PC-9 (cell line): Measurements from ENCODE around the gene PYGB. TPM values are rescaled to one million over a fixed set of nuclear protein-coding genes. Genes with fewer than 3 reads are reported as not detected.

Experiments used
- BruUV-seq: library from RNA; stranded (reverse); fragments of 400-500 nt; replicated peaks from 2 replicates; lab custom pipeline; 2021; lab: Mats Ljungman, UMichigan
- CTCF ChIA-PET: fragments of 300-600 bp; sonication (Branson Sonifier 250); formaldehyde crosslinking; loops from one replicate; lab custom pipeline; 2022; ENCODE audit warnings: antibody characterized with exemption; lab: Charles Lee
- POLR2A ChIA-PET: fragments of 300-600 bp; sonication (Branson Sonifier 250); formaldehyde crosslinking; loops from one replicate; lab custom pipeline; 2022; ENCODE audit warnings: antibody characterized with exemption; ENCODE audit not compliant: unreplicated experiment; lab: Charles Lee
- DNase-seq, 2 experiments: peaks; one replicate each; pipeline versions ENCODE4 v3.0.0 to v3.0.0-alpha.2; 2015 to 2022; ENCODE audit warnings: mixed read lengths in 1 of 2
- H2AFZ ChIP-seq: fragments of 200-600 bp; sonication (generic); 2 replicates; pipeline ENCODE4 v1.8.1; 2017; ENCODE audit warnings: antibody characterized with exemption
- H3F3A ChIP-seq: fragments of 200-600 bp; sonication (generic); 2 replicates; pipeline ENCODE4 v1.8.1; 2017; ENCODE audit warnings: antibody characterized with exemption, mild to moderate bottlenecking, low read depth; ENCODE audit not compliant: insufficient read depth
- H3K27ac ChIP-seq: fragments of 200-600 bp; sonication (generic); 2 replicates; pipeline ENCODE4 v1.6.1; 2016; ENCODE audit warnings: mixed run types
- H3K27me3 ChIP-seq: fragments of 200-600 bp; sonication (generic); 2 replicates; pipeline ENCODE4 v1.6.1; 2016; ENCODE audit warnings: low read depth, mixed run types; ENCODE audit not compliant: insufficient read depth
- H3K36me3 ChIP-seq: fragments of 200-600 bp; sonication (generic); 2 replicates; pipeline ENCODE4 v1.6.1; 2016; ENCODE audit warnings: low read depth, mixed run types
- H3K4me1 ChIP-seq: fragments of 200-600 bp; sonication (generic); replicated peaks from 2 replicates; pipeline ENCODE4 v1.6.1; 2016; ENCODE audit warnings: mixed run types; ENCODE audit not compliant: insufficient read depth
- H3K4me2 ChIP-seq: fragments of 200-600 bp; sonication (generic); 2 replicates; pipeline ENCODE4 v1.6.1; 2017; ENCODE audit warnings: mixed run types
- H3K4me3 ChIP-seq: fragments of 200-600 bp; sonication (generic); 2 replicates; pipeline ENCODE4 v1.6.1; 2016; ENCODE audit warnings: mixed run types
- H3K79me2 ChIP-seq: fragments of 200-600 bp; sonication (generic); 2 replicates; pipeline ENCODE4 v1.6.1; 2017; ENCODE audit warnings: low read depth, mixed run types
- H3K9me2 ChIP-seq: fragments of 200-600 bp; sonication (generic); 2 replicates; pipeline ENCODE4 v1.8.1; 2017; ENCODE audit warnings: mild to moderate bottlenecking; ENCODE audit not compliant: insufficient read depth
- H3K9me3 ChIP-seq: fragments of 200-600 bp; sonication (generic); 2 replicates; pipeline ENCODE4 v1.8.1; 2016; ENCODE audit warnings: low read depth; ENCODE audit not compliant: insufficient read depth
- H4K20me1 ChIP-seq: fragments of 200-600 bp; sonication (generic); 2 replicates; pipeline ENCODE4 v1.8.1; 2017; ENCODE audit not compliant: insufficient read depth
- EZH2 ChIP-seq: fragments of 200-600 bp; sonication (generic); IDR thresholded peaks from 2 replicates; pipeline ENCODE4 v1.8.0; 2017; ENCODE audit warnings: antibody characterized with exemption, low read depth
- intact Hi-C: fragments of 100-400 bp; cut with micrococcal nuclease; formaldehyde crosslinking; loops from one replicate; pipeline ENCODE4 v1.10.0; 2022; ENCODE audit not compliant: unreplicated experiment
- total RNA-seq: library from RNA; stranded (reverse); gene quantifications from 2 replicates; pipeline ENCODE4 v1.2.3, GENCODE V29; 2021
- TF ChIP-seq, protein P1 (sequence below): fragments of 200-600 bp; sonication (generic); conservative IDR thresholded peaks from 2 replicates; pipeline ENCODE4 v1.6.1; 2017; ENCODE audit warnings: mixed run types, antibody characterized with exemption, mild to moderate bottlenecking, moderate library complexity

Gene PYGB
- total RNA-seq, 1 experiment from 2014 or later: 133 TPM

GRCh38 chr20:25199473-25200260, 48.2 kb upstream of the PYGB start:
- H3K27me3 ChIP-seq: no peaks in the 10 kb centered on the region
- H3K79me2 ChIP-seq: peaks cover 89% of the 10 kb centered on the region
- no TSS peak for BruUV-seq
- H3K9me3 ChIP-seq: no peaks in the 10 kb centered on the region
- no peaks in the 10 kb centered on the region for H3K9me2 ChIP-seq
- H3K4me2 ChIP-seq: peak overlapping the region; percentile 13; the same call in 1 of the 2 replicates
- ChIA-PET CTCF (interaction anchor here (1.2 kb wide), 1 partner anchor 48 kb away, joined by 3 read pairs; the partner anchor contains the start of gene PYGB), POLR2A (interaction anchor here (0.7 kb wide), 1 partner anchor 24 kb away, joined by 5 read pairs; no protein-coding TSS in a partner anchor)
- no peak overlapping the region for H3K4me3 ChIP-seq
- no peaks in the 10 kb centered on the region; the same call in 1 of the 2 replicates for H3F3A ChIP-seq
- H4K20me1 ChIP-seq: peaks cover 5% of the 10 kb centered on the region
- H2AFZ ChIP-seq: no peak overlapping the region
- H3K4me1 ChIP-seq: peaks cover 16% of the 10 kb centered on the region
- intact Hi-C loops: loop anchor here (5.0 kb wide), 1 partner anchor 207 kb away; the partner anchor contains the start of gene APMAP
- no peak for DNase-seq
- H3K27ac ChIP-seq: no peak overlapping the region
- TF ChIP-seq, protein P1, sequence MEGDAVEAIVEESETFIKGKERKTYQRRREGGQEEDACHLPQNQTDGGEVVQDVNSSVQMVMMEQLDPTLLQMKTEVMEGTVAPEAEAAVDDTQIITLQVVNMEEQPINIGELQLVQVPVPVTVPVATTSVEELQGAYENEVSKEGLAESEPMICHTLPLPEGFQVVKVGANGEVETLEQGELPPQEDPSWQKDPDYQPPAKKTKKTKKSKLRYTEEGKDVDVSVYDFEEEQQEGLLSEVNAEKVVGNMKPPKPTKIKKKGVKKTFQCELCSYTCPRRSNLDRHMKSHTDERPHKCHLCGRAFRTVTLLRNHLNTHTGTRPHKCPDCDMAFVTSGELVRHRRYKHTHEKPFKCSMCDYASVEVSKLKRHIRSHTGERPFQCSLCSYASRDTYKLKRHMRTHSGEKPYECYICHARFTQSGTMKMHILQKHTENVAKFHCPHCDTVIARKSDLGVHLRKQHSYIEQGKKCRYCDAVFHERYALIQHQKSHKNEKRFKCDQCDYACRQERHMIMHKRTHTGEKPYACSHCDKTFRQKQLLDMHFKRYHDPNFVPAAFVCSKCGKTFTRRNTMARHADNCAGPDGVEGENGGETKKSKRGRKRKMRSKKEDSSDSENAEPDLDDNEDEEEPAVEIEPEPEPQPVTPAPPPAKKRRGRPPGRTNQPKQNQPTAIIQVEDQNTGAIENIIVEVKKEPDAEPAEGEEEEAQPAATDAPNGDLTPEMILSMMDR: no peak
- TF ChIP-seq EZH2: no peak
- peaks cover 34% of the 10 kb centered on the region; the same call in 1 of the 2 replicates for H3K36me3 ChIP-seq

DNA sequence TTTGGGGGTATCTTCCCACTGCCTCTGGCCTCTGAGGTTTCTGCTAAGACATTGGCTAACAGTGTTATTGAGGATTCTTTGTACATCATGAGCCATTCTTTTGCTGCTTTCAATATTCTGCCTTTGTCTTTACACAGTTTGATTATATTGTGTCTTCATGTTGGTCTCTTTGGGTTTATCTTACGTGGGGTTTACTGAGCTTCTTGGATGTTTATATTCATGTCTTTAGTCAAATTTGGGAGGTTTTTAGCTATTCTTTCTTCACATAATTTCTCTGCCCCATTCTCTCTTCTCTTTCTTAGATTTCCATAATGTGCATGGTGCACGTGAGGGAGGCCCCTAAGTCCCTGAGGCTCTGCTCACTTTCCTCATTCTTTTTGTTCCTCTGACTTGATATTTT, 44.8 kb upstream of the PYGB start:
- H4K20me1 ChIP-seq: peaks cover 5% of the 10 kb centered on the region; the same call in 1 of the 2 replicates
- no peaks in the 10 kb centered on the region for H3K9me2 ChIP-seq
- TF ChIP-seq, protein P1: no peak
- no peak for TF ChIP-seq EZH2
- no peaks in the 10 kb centered on the region for H3K4me1 ChIP-seq
- H3K9me3 ChIP-seq: no peaks in the 10 kb centered on the region
- DNase-seq: no peak
- ChIA-PET POLR2A (no interaction called here), CTCF (no interaction called here)
- H3K4me3 ChIP-seq: no peak overlapping the region
- no peaks in the 10 kb centered on the region; the same call in 1 of the 2 replicates for H3F3A ChIP-seq
- H3K27me3 ChIP-seq: no peaks in the 10 kb centered on the region
- H3K4me2 ChIP-seq: no peak overlapping the region
- BruUV-seq: no TSS peak
- no peak overlapping the region for H2AFZ ChIP-seq
- no peak overlapping the region for H3K27ac ChIP-seq
- peaks cover 77% of the 10 kb centered on the region for H3K79me2 ChIP-seq
- intact Hi-C loops: no loop called here
- peaks cover 26% of the 10 kb centered on the region; the same call in 1 of the 2 replicates for H3K36me3 ChIP-seq

DNA sequence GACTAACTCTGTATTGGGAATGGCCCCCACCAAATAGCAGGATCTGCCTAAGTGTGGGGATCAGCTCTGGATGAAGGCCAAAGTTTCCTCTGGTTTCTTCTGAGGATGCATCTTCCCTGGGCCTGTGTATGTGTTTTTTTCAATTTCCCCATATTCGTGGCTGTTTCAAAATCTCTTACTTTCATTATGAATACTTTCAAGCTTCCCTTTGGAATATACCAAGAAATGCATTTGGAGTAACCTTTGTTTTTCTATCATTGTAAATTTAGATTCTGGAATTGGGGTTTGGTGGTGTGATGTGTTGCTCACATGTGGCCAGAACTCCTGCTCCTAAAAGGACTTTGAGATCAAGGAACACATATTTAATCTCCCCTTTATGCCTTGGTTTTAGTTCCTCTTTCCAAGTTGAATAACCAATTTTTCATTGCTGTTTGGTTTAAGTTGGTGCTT, 44.0 kb upstream of the PYGB start:
- peaks cover 69% of the 10 kb centered on the region for H3K79me2 ChIP-seq
- TF ChIP-seq EZH2: no peak
- TF ChIP-seq, protein P1: no peak
- no TSS peak for BruUV-seq
- H2AFZ ChIP-seq: no peak overlapping the region
- H3K27ac ChIP-seq: no peak overlapping the region
- intact Hi-C loops: no loop called here
- ChIA-PET CTCF (no interaction called here), POLR2A (interaction anchor here (0.5 kb wide), 1 partner anchor 176 kb away, joined by 20 read pairs; no protein-coding TSS in a partner anchor)
- no peak overlapping the region for H3K4me2 ChIP-seq
- H3F3A ChIP-seq: no peaks in the 10 kb centered on the region; the same call in 1 of the 2 replicates
- H3K9me3 ChIP-seq: no peaks in the 10 kb centered on the region
- H3K4me1 ChIP-seq: no peaks in the 10 kb centered on the region
- no peaks in the 10 kb centered on the region for H3K27me3 ChIP-seq
- H3K9me2 ChIP-seq: no peaks in the 10 kb centered on the region
- peaks cover 5% of the 10 kb centered on the region; the same call in 1 of the 2 replicates for H4K20me1 ChIP-seq
- peaks cover 26% of the 10 kb centered on the region; the same call in 1 of the 2 replicates for H3K36me3 ChIP-seq
- no peak for DNase-seq
- H3K4me3 ChIP-seq: no peak overlapping the region
